SK-N-MC (cell line): ENCODE measurements around the gene ATP1B4.

Source experiments
- DNase-seq: peaks from one replicate; pipeline ENCODE4 v3.0.0-alpha.2; 2011; ENCODE audit warnings: low read depth, low spot score
- H3K27ac ChIP-seq: fragments of 200-600 bp; sonication (generic); 2 replicates; pipeline ENCODE4 v1.5.1; 2016; ENCODE audit warnings: mixed run types
- H3K36me3 ChIP-seq: fragments of 200-600 bp; sonication (generic); 2 replicates; pipeline ENCODE4 v1.6.1; 2017; ENCODE audit warnings: antibody characterized with exemption, low read length, mixed read lengths; ENCODE audit not compliant: insufficient read depth
- H3K4me3 ChIP-seq: fragments of 200-600 bp; sonication (generic); 2 replicates; pipeline ENCODE4 v1.5.1; 2016
- H3K9ac ChIP-seq: fragments of 200-600 bp; sonication (generic); 2 replicates; pipeline ENCODE4 v1.8.0; 2017; ENCODE audit warnings: mixed run types, mixed read lengths; ENCODE audit not compliant: insufficient read length
- H3K9me3 ChIP-seq: fragments of 200-600 bp; sonication (generic); 2 replicates; pipeline ENCODE4 v1.6.1; 2017; ENCODE audit warnings: low read depth, mild to moderate bottlenecking, antibody characterized with exemption, low read length, moderate library complexity, mixed read lengths
- EZH2 ChIP-seq: fragments of 200-600 bp; sonication (generic); IDR thresholded peaks from one replicate; pipeline ENCODE4 v1.6.1; 2017; ENCODE audit warnings: antibody characterized with exemption
- FOXP2 ChIP-seq: optimal IDR thresholded peaks from 2 replicates; pipeline ENCODE3; 2011; ENCODE audit warnings: mild to moderate bottlenecking, moderate library complexity; ENCODE audit not compliant: insufficient read depth; ENCODE audit errors: extremely low read length, control extremely low read depth
- POLR2AphosphoS5 ChIP-seq: IDR thresholded peaks from 2 replicates; pipeline ENCODE4 v1.6.1; 2012; ENCODE audit warnings: mild to moderate bottlenecking, low read depth, low read length, borderline replicate concordance

The ATP1B4 gene

DNA sequence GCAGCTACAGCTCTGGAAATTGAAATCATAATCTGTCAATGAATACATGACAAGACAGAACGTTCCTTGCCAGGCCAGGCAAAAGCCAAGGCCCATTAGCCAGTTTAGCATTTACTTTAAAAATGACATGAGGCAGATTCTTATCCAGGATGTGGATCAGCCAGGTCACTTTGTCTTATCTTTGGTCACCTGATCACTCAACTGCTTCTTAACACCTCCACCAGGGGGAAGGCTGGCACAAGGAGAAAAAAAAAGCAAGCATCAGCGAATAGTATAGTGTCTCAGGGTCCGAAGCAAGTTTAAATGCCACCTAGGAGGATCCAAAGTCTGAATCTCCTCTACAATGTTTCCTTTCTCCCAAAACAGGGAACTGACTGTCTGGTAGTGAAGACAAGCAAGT is 18.8 kb downstream of the ATP1B4 start:
- TF ChIP-seq FOXP2 (no peak), POLR2AphosphoS5 (no peak), EZH2 (no peak)
- H3K36me3 ChIP-seq, result no peaks in the 10 kb centered on the region
- H3K9ac ChIP-seq, result no peak overlapping the region
- no peak overlapping the region for H3K27ac ChIP-seq
- H3K9me3 ChIP-seq, result no peaks in the 10 kb centered on the region
- no peak overlapping the region for H3K4me3 ChIP-seq
- DNase-seq, result no peak

GRCh38 chrX:120401301-120401700 is 39.4 kb downstream of the ATP1B4 start:
- Histone ChIP-seq H3K9ac (no peak overlapping the region), H3K27ac (no peak overlapping the region), H3K9me3 (no peaks in the 10 kb centered on the region), H3K36me3 (no peaks in the 10 kb centered on the region), H3K4me3 (no peak overlapping the region)
- no peak for DNase-seq
- no peak for TF ChIP-seq EZH2
- TF ChIP-seq FOXP2, result no peak
- TF ChIP-seq POLR2AphosphoS5, result no peak

- H3K4me3 ChIP-seq, result no peak overlapping the region
- H3K27ac ChIP-seq, result no peak overlapping the region
- no peaks in the 10 kb centered on the region for H3K9me3 ChIP-seq
- H3K9ac ChIP-seq, result no peak overlapping the region
- no peaks in the 10 kb centered on the region for H3K36me3 ChIP-seq
- TF ChIP-seq POLR2AphosphoS5 (no peak), EZH2 (no peak), FOXP2 (no peak)
- no peak for DNase-seq
These were observed 40.5 kb downstream of the ATP1B4 start for GRCh38 chrX:120402369-120402768.

DNA sequence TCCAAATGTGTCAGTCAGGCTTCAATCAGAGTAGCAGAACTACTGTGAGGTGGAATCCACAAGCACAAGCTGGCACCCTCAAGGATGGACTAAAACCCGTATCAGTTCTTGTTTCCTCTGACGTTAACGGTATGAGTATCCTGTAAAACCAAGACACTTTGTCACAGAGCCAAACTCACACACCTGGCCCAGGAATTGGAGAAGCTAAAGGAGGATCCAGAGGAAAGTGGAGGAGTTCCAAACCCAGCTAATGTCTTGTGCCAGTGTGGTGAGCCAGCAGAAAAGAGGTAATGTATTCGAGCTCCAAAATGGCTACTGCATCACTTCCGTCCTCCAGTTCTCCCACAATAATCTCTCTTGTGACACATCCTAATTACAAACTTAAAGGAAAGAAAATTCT is 44.7 kb downstream of the ATP1B4 start:
- Histone ChIP-seq H3K36me3 (no peaks in the 10 kb centered on the region), H3K9ac (no peak overlapping the region), H3K9me3 (no peaks in the 10 kb centered on the region), H3K4me3 (no peak overlapping the region), H3K27ac (no peak overlapping the region)
- TF ChIP-seq FOXP2 (no peak), EZH2 (no peak), POLR2AphosphoS5 (no peak)
- no peak for DNase-seq

GRCh38 chrX:120408168-120408567 is 46.3 kb downstream of the ATP1B4 start:
- Histone ChIP-seq H3K27ac (no peak overlapping the region), H3K9ac (no peak overlapping the region), H3K36me3 (no peaks in the 10 kb centered on the region), H3K4me3 (no peak overlapping the region), H3K9me3 (no peaks in the 10 kb centered on the region)
- TF ChIP-seq FOXP2 (no peak), EZH2 (no peak), POLR2AphosphoS5 (no peak)
- DNase-seq, result no peak

DNA sequence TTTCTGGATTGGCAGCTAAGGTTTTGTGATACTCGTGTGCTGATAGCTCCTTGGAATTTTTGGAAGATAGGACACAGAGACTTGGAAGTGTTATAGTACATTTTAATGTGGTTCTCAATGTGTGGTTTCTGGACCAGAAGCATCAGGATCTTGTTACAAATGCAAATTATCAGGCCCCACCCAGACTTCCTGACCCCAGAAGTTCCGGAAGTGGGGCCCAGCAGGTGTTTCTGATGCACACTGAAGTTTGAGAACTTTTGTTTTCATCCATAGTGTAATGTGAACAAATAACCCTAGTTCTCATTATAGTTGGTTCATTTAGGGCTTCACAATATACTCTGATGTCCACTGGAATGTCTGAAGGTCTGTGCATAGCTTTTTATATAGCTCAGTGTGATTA is 57.6 kb downstream of the ATP1B4 start:
- H3K4me3 ChIP-seq, result no peak overlapping the region
- TF ChIP-seq FOXP2 (no peak), EZH2 (no peak), POLR2AphosphoS5 (no peak)
- H3K27ac ChIP-seq, result no peak overlapping the region
- H3K9ac ChIP-seq, result no peak overlapping the region
- no peaks in the 10 kb centered on the region for H3K9me3 ChIP-seq
- no peak for DNase-seq
- H3K36me3 ChIP-seq, result no peaks in the 10 kb centered on the region

- DNase-seq, result no peak
- TF ChIP-seq FOXP2 (no peak), EZH2 (no peak), POLR2AphosphoS5 (no peak)
- Histone ChIP-seq H3K4me3 (no peak overlapping the region), H3K9ac (no peak overlapping the region), H3K9me3 (no peaks in the 10 kb centered on the region), H3K36me3 (no peaks in the 10 kb centered on the region), H3K27ac (no peak overlapping the region)
These were observed 64.7 kb downstream of the ATP1B4 start for GRCh38 chrX:120426599-120426998.

DNA sequence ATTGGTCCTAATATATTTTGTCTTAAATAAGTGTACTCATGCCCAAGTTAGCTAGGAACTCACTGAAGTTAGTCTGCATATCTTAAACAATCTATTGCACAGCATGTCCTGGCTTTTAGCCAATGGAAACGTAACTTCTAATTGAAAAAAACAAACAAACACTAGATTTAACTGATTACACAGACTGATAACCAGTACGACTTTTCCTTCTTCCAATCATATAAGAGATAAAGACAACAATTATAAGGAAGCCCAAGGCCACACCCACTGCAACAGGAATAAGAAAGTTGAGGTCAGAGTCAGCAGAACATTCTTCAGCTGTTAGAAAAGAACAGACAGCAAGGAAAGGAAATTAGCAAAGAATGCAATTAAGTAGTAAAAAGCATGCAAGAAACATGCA is 66.4 kb downstream of the ATP1B4 start:
- H3K4me3 ChIP-seq, result no peak overlapping the region; the same call in 1 of the 2 replicates
- no peak for DNase-seq

DNA sequence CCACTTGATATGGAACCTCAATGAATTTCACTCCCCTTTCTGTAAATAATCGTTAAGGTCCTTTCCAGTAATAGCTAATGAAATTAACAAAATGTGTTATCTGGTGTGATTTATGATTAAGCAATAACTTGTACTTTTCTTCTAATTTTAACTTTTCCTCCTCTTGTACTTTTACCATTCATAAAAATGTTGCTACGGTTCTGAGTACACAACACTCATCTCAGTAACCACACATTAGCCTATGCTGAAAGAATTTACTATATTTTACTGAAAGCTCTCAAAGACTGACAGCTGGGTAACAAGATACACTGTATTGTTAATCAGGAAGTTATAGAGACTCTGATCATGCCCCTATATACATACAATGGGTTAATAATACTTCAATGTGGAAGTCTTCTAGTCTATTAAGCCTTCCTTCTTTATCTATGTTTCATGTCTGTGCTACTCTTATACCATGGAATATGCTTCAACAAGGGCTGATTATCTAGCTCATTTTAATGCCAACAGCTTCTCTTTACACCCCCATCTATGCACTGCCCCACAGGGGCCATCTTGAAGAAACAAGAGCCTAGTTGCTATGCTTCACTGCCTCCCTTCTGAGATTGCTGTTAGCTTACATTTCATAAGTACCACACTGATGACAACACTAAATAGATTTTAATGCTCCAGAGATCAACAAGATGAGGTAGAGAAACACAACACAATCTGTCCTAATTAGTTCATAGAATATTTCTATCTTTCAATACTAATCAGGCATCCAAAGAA is 68.1 kb downstream of the ATP1B4 start:
- TF ChIP-seq FOXP2, result no peak
- no peak overlapping the region for H3K27ac ChIP-seq
- DNase-seq, result no peak
- no peaks in the 10 kb centered on the region for H3K9me3 ChIP-seq
- H3K9ac ChIP-seq, result no peak overlapping the region
- no peak overlapping the region for H3K4me3 ChIP-seq
- H3K36me3 ChIP-seq, result no peaks in the 10 kb centered on the region

More for the DNA sequence above, 66.4 kb downstream of the ATP1B4 start:
- Histone ChIP-seq H3K36me3 (no peaks in the 10 kb centered on the region), H3K27ac (no peak overlapping the region), H3K9ac (no peak overlapping the region), H3K9me3 (no peaks in the 10 kb centered on the region)
- TF ChIP-seq FOXP2 (no peak), EZH2 (no peak)
